H9 (cell line): ENCODE results near the gene TSGA10IP. TPM values are rescaled to one million over a fixed set of nuclear protein-coding genes. Genes with fewer than 3 reads are reported as not detected.

ENCODE experiments used
- DNase-seq: peaks from one replicate; pipeline ENCODE4 v3.0.0-alpha.2; 2017
- H2AFZ ChIP-seq: one replicate; pipeline ENCODE4 v1.6.1; 2013; ENCODE audit warnings: mild to moderate bottlenecking, low read length, control low read depth, moderate library complexity
- H2AK5ac ChIP-seq: 2 replicates; pipeline ENCODE4 v1.6.1; 2013; ENCODE audit warnings: low read length, control low read depth, mixed read lengths; ENCODE audit not compliant: insufficient read length
- H2BK120ac ChIP-seq: one replicate; pipeline ENCODE4 v1.6.1; 2013; ENCODE audit warnings: low read depth, mild to moderate bottlenecking, low read length, control low read depth, inconsistent platforms; ENCODE audit not compliant: poor library complexity, severe bottlenecking
- H2BK12ac ChIP-seq: 2 replicates; pipeline ENCODE4 v1.6.1; 2013; ENCODE audit warnings: low read length, control low read depth, mixed read lengths, low read depth; ENCODE audit not compliant: insufficient read length
- H2BK15ac ChIP-seq: 2 replicates; pipeline ENCODE4 v1.6.1; 2013; ENCODE audit warnings: low read depth, low read length, control low read depth
- H2BK20ac ChIP-seq: one replicate; pipeline ENCODE4 v1.6.1; 2013; ENCODE audit warnings: low read depth, mild to moderate bottlenecking, low read length, control low read depth, inconsistent platforms; ENCODE audit not compliant: poor library complexity, severe bottlenecking
- H2BK5ac ChIP-seq: 2 replicates; pipeline ENCODE4 v1.6.1; 2013; ENCODE audit warnings: low read length, control low read depth, mixed read lengths; ENCODE audit not compliant: insufficient read length
- H3K14ac ChIP-seq: 2 replicates; pipeline ENCODE4 v1.6.1; 2013; ENCODE audit warnings: low read length, control low read depth; ENCODE audit not compliant: insufficient read depth
- H3K18ac ChIP-seq: 2 replicates; pipeline ENCODE4 v1.6.1; 2013; ENCODE audit warnings: low read depth, mild to moderate bottlenecking, mixed read lengths, low read length, control low read depth; ENCODE audit not compliant: insufficient read length
- H3K23ac ChIP-seq: 2 replicates; pipeline ENCODE4 v1.6.1; 2013; ENCODE audit warnings: low read length, control low read depth, mixed read lengths, low read depth; ENCODE audit not compliant: insufficient read length
- H3K23me2 ChIP-seq: 2 replicates; pipeline ENCODE4 v1.6.1; 2013; ENCODE audit warnings: low read depth, mild to moderate bottlenecking, mixed read lengths, low read length, control low read depth; ENCODE audit not compliant: insufficient read length, poor library complexity, severe bottlenecking
- H3K27ac ChIP-seq: 2 replicates; pipeline ENCODE4 v1.5.1; 2013; ENCODE audit warnings: low read length, control low read depth, mixed read lengths, low read depth; ENCODE audit not compliant: insufficient read length
- H3K27me3 ChIP-seq: 2 replicates; pipeline ENCODE4 v1.6.1; 2013; ENCODE audit warnings: low read length, control low read depth, inconsistent platforms; ENCODE audit not compliant: insufficient read depth
- H3K4ac ChIP-seq: 2 replicates; pipeline ENCODE4 v1.6.1; 2013; ENCODE audit warnings: low read depth, mild to moderate bottlenecking, control low read depth, inconsistent platforms, low read length, moderate library complexity
- H3K4me1 ChIP-seq: 2 replicates; pipeline ENCODE4 v1.6.1; 2013; ENCODE audit warnings: low read length, control low read depth, inconsistent platforms; ENCODE audit not compliant: insufficient read depth
- H3K4me2 ChIP-seq: 2 replicates; pipeline ENCODE4 v1.6.1; 2013; ENCODE audit warnings: low read length, control low read depth, mixed read lengths; ENCODE audit not compliant: insufficient read length, insufficient read depth
- H3K56ac ChIP-seq: 2 replicates; pipeline ENCODE4 v1.6.1; 2013; ENCODE audit warnings: low read depth, mild to moderate bottlenecking, mixed read lengths, low read length, control low read depth; ENCODE audit not compliant: insufficient read length
- H3K79me1 ChIP-seq: 2 replicates; pipeline ENCODE4 v1.6.1; 2013; ENCODE audit warnings: low read depth, mild to moderate bottlenecking, moderate library complexity, low read length, control low read depth, inconsistent platforms; ENCODE audit not compliant: insufficient read depth, poor library complexity, severe bottlenecking
- H3K79me2 ChIP-seq: 2 replicates; pipeline ENCODE4 v1.6.1; 2013; ENCODE audit warnings: low read length, control low read depth, inconsistent platforms; ENCODE audit not compliant: insufficient read depth
- H3K9ac ChIP-seq: 2 replicates; pipeline ENCODE4 v1.6.1; 2013; ENCODE audit warnings: low read length, control low read depth, mixed read lengths; ENCODE audit not compliant: insufficient read length; ENCODE audit errors: extremely low read depth
- H3K9me3 ChIP-seq: one replicate; pipeline ENCODE4 v1.6.1; 2013; ENCODE audit warnings: low read depth, low read length, inconsistent platforms; ENCODE audit not compliant: control insufficient read depth
- H3T11ph ChIP-seq: one replicate; pipeline ENCODE4 v1.6.1; 2013; ENCODE audit warnings: mild to moderate bottlenecking, low read length, control low read depth, inconsistent platforms
- H4K20me1 ChIP-seq: one replicate; pipeline ENCODE4 v1.6.1; 2013; ENCODE audit not compliant: control insufficient read depth, insufficient read length, insufficient read depth
- H4K5ac ChIP-seq: 2 replicates; pipeline ENCODE4 v1.6.1; 2013; ENCODE audit warnings: low read depth, mild to moderate bottlenecking, mixed read lengths, low read length, control low read depth; ENCODE audit not compliant: insufficient read length
- H4K8ac ChIP-seq: replicated peaks from 2 replicates; pipeline ENCODE4 v1.6.1; 2013; ENCODE audit warnings: low read length, control low read depth, mixed read lengths, low read depth; ENCODE audit not compliant: insufficient read length
- H4K91ac ChIP-seq: 2 replicates; pipeline ENCODE4 v1.6.1; 2013; ENCODE audit warnings: low read depth, mild to moderate bottlenecking, moderate library complexity, mixed read lengths, low read length, control low read depth; ENCODE audit not compliant: insufficient read length
- H3K27ac Mint-ChIP-seq, 3 experiments: 2 replicates in 2 of 3; 3 replicates in 1 of 3; pipeline ENCODE4 v1.8.0; 2020 to 2021; ENCODE audit warnings: mixed read lengths in 3 of 3, mild to moderate bottlenecking in 1 of 3, moderate library complexity in 1 of 3
- H3K27me3 Mint-ChIP-seq: 2 replicates; pipeline ENCODE4 v1.8.0; 2021; ENCODE audit warnings: low read depth, mild to moderate bottlenecking, moderate library complexity, mixed read lengths
- H3K36me3 Mint-ChIP-seq, 3 experiments: 2 replicates in 2 of 3; 3 replicates in 1 of 3; pipeline ENCODE4 v1.8.0; 2020 to 2021; ENCODE audit warnings: low read depth in 3 of 3, mixed read lengths in 3 of 3; ENCODE audit not compliant: insufficient read depth in 1 of 3
- H3K4me1 Mint-ChIP-seq, 2 experiments: 2 replicates each; pipeline ENCODE4 v1.8.0; 2020; ENCODE audit warnings: mixed read lengths in 2 of 2
- H3K4me3 Mint-ChIP-seq, 2 experiments: 2 replicates in 1 of 2; 3 replicates in 1 of 2; pipeline ENCODE4 v1.8.0; 2020 to 2021; ENCODE audit warnings: mild to moderate bottlenecking in 2 of 2, mixed read lengths in 2 of 2, moderate library complexity in 1 of 2
- H3K9me3 Mint-ChIP-seq, 2 experiments: 2 replicates in 1 of 2; 3 replicates in 1 of 2; pipeline ENCODE4 v1.8.0; 2020; ENCODE audit warnings: mild to moderate bottlenecking in 2 of 2, mixed read lengths in 2 of 2, moderate library complexity in 1 of 2
- CTCF ChIP-seq: fragments of 200-600 bp; sonication (generic); conservative IDR thresholded peaks from 3 replicates; pipeline ENCODE4 v1.8.0; 2021; ENCODE audit warnings: antibody characterized with exemption, mild to moderate bottlenecking
- WGBS: extraction: QIAGEN DNeasy Blood & Tissue Kit; methylation state at CpG from one replicate; pipeline ENCODE4 v1.1.7; 2013; ENCODE audit warnings: missing lambda C conversion rate, low lambda C conversion rate, mixed read lengths; ENCODE audit not compliant: insufficient read length; ENCODE audit errors: extremely low coverage; 5-methylcytosine and 5-hydroxymethylcytosine counted together
- total RNA-seq: library from RNA; stranded (reverse); gene quantifications from 2 replicates; pipeline ENCODE4 v1.2.1, GENCODE V29; 2021

TSGA10IP gene
- total RNA-seq, 1 experiment from 2014 or later: 2.2 TPM

GRCh38 chr11:65903715-65904114 lies 41.6 kb upstream of the TSGA10IP start:
- H4K20me1 ChIP-seq: no peaks in the 10 kb centered on the region
- H2BK120ac ChIP-seq: no peak overlapping the region
- H2AK5ac ChIP-seq: no peak overlapping the region
- no peak overlapping the region for H3K9ac ChIP-seq
- no peak overlapping the region for H3T11ph ChIP-seq
- H3K4me2 ChIP-seq: no peak overlapping the region
- no peak overlapping the region for H2BK12ac ChIP-seq
- peaks cover 9% of the 10 kb centered on the region for H3K23me2 ChIP-seq
- no peaks in the 10 kb centered on the region for H3K79me1 ChIP-seq
- no peak for DNase-seq
- no peak overlapping the region for H2BK5ac ChIP-seq
- peaks cover 87% of the 10 kb centered on the region for H3K27me3 Mint-ChIP-seq
- no peaks in the 10 kb centered on the region; a peak in 1 of 5 replicates for H3K9me3 Mint-ChIP-seq
- H3K27ac Mint-ChIP-seq: no peak overlapping the region
- H3K56ac ChIP-seq: no peak overlapping the region
- H2BK15ac ChIP-seq: no peak overlapping the region
- no CpG with 5 or more reads among the region's 8 CpGs for WGBS
- H3K27ac ChIP-seq: no peak overlapping the region
- H4K5ac ChIP-seq: no peak overlapping the region
- H2AFZ ChIP-seq: no peak overlapping the region
- no peaks in the 10 kb centered on the region for H3K4me1 ChIP-seq
- H2BK20ac ChIP-seq: no peak overlapping the region
- TF ChIP-seq CTCF: no peak
- no peak overlapping the region for H3K4ac ChIP-seq
- no peak overlapping the region for H3K23ac ChIP-seq
- no peaks in the 10 kb centered on the region for H3K79me2 ChIP-seq
- H3K18ac ChIP-seq: no peak overlapping the region
- H3K4me1 Mint-ChIP-seq: peaks cover 13 to 17% of the 10 kb centered on the region in 2 experiments
- H3K14ac ChIP-seq: no peak overlapping the region
- no peak overlapping the region for H4K8ac ChIP-seq
- no peaks in the 10 kb centered on the region for H3K9me3 ChIP-seq
- H3K36me3 Mint-ChIP-seq: no peaks in the 10 kb centered on the region
- H3K4me3 Mint-ChIP-seq: no peak overlapping the region
- H4K91ac ChIP-seq: no peak overlapping the region
- H3K27me3 ChIP-seq: peaks cover 15% of the 10 kb centered on the region; the same call in 1 of the 2 replicates
